Upper lobe of left lung (tissue), 4 donors: Measurements from ENCODE around the gene ST3GAL2.

Experiments used
- EP300 ChIP-seq, 4 donors: sonication (generic); formaldehyde crosslinking; IDR thresholded peaks; one replicate each; pipeline ENCODE4 v1.5.1; 2017; ENCODE audit warnings: antibody characterized with exemption in 4 of 4, control low read depth in 2 of 4
- POLR2A ChIP-seq, 4 donors: fragments of 450-650 bp; IDR thresholded peaks; one replicate each; pipeline ENCODE4 v1.5.1; 2016 to 2017; ENCODE audit warnings: antibody characterized with exemption in 4 of 4, mild to moderate bottlenecking in 2 of 4
- POLR2AphosphoS5 ChIP-seq, 2 donors: sonication (generic); formaldehyde crosslinking; IDR thresholded peaks; one replicate each; pipeline ENCODE4 v1.5.1; 2017; ENCODE audit warnings: antibody characterized with exemption in 2 of 2
- TF ChIP-seq, protein P1 (sequence below), 6 experiments: fragments of 450-650 bp in 4 of 6; fragments of 200-600 bp in 2 of 6; sonication (generic) in 2 of 6; IDR thresholded peaks; one replicate each; pipeline ENCODE4 v1.5.1; 2016 to 2019; ENCODE audit warnings: antibody characterized with exemption in 6 of 6

DNA sequence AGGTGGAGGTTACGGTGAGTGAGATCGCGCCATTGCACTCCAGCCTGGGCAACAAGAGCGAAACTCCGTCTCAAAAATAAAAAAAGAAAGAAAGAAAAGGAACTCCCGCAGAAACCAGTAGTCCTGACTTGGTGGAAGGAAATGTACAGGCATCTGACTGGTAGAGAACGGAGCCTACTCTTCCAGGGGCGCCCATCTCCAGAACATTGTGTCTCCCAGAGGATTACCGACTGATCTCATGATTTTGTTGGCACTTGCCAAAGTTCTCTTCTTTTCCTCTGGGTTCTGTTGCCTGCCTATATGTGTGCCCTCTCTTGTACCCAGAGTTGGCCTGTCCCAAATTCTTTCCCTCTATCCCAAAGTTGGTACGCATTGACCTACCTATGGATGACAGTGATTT is 68.0 kb downstream of the ST3GAL2 start:
- TF ChIP-seq, protein P1, sequence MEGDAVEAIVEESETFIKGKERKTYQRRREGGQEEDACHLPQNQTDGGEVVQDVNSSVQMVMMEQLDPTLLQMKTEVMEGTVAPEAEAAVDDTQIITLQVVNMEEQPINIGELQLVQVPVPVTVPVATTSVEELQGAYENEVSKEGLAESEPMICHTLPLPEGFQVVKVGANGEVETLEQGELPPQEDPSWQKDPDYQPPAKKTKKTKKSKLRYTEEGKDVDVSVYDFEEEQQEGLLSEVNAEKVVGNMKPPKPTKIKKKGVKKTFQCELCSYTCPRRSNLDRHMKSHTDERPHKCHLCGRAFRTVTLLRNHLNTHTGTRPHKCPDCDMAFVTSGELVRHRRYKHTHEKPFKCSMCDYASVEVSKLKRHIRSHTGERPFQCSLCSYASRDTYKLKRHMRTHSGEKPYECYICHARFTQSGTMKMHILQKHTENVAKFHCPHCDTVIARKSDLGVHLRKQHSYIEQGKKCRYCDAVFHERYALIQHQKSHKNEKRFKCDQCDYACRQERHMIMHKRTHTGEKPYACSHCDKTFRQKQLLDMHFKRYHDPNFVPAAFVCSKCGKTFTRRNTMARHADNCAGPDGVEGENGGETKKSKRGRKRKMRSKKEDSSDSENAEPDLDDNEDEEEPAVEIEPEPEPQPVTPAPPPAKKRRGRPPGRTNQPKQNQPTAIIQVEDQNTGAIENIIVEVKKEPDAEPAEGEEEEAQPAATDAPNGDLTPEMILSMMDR (IDR thresholded peaks at IDR 0.05) = no peak
- no peak for TF ChIP-seq POLR2AphosphoS5 (IDR thresholded peaks at IDR 0.05)
- no peak for TF ChIP-seq POLR2A (IDR thresholded peaks at IDR 0.05)
- no peak for TF ChIP-seq EP300 (IDR thresholded peaks at IDR 0.05)
